Urinary bladder (tissue), 4 donors: ENCODE results near the gene SPTSSB. TPM values are rescaled to one million over a fixed set of nuclear protein-coding genes. Genes with fewer than 3 reads are reported as not detected.

ENCODE experiments used
- DNase-seq: peaks from one replicate; pipeline ENCODE4 v3.0.0-alpha.2; 2015; ENCODE audit errors: extremely low spot score
- H3K27ac ChIP-seq: one replicate; pipeline ENCODE4 v1.5.1; 2013; ENCODE audit warnings: low read depth, mild to moderate bottlenecking, moderate library complexity
- H3K36me3 ChIP-seq: one replicate; pipeline ENCODE4 v1.6.1; 2013; ENCODE audit warnings: mild to moderate bottlenecking, moderate library complexity; ENCODE audit not compliant: insufficient read depth
- H3K4me1 ChIP-seq: one replicate; pipeline ENCODE4 v1.6.1; 2013; ENCODE audit warnings: mild to moderate bottlenecking, moderate library complexity; ENCODE audit not compliant: insufficient read depth
- H3K4me3 ChIP-seq: one replicate; pipeline ENCODE4 v1.5.1; 2013; ENCODE audit warnings: low read depth, low read length
- WGBS: extraction: QIAGEN DNeasy Blood & Tissue Kit; methylation state at CpG from one replicate; pipeline ENCODE4 v1.1.7; 2013; 5-methylcytosine and 5-hydroxymethylcytosine counted together
- polyA plus RNA-seq: library from polyadenylated mRNA; stranded (reverse); fragments of 200-250 nt; gene quantifications from one replicate; pipeline ENCODE4 v1.2.3, GENCODE V29; 2013
- total RNA-seq: library from RNA; depleted of rRNA; stranded (reverse); fragments of >200 nt; gene quantifications from one replicate; pipeline ENCODE4 v1.2.3, GENCODE V29; 2014
- donor health status: healthy with polysubstance abuse.
- donor health status: healthy.

SPTSSB gene
- 74.9 TPM for total RNA-seq
- polyA plus RNA-seq, result 11.1 TPM

DNA sequence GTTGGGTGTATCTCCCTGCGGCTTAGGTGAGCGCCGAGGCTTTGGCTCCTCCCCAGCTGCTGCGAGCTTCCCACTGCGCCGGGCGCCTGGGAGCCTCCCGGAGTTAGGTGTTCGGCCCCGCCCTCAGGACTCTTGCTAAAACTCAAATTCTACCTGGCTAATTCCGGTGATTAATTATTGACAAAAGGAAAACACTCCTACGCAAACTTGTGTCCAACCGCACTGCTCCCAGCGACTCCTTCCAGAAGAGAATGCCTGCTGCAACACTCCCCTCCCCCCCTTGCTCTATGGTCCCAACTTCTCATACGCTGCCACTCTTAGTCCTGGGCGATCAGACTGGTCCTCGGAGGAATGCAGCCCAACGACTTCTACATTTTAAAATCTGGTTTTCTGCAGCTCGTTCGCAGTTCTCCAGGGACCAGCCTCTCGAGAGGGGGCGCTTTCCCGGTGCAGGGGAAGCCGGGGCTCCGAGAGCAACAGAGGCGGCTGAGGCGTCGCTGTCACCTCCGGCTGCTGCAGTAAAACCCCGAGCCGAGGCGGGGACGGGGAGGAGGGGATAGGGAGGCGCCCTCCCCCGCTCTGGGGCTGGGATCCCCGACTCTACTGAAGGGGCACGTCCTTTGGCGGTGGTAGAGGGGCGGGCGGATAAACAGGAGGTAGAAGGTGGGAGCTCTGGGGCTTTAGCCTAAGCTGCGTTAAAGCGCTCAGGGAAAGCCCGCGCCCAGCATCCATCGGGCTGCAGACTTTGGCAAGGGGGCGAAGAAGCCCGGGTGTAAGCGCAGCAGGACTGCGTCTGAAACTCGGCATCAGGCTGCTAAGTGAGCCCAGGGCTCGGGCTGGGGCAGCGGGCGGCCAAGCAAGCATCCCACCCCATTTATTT lies at the start of gene SPTSSB:
Gene SPTSSB (minus strand): TSS at position 77 of the 880 bp plus-strand sequence. CDS start 25,194 bp downstream, outside the sequence.
- 1% methylated on average over 53 of the region's 53 CpGs for WGBS
- peak; percentile 29 for DNase-seq
- H3K27ac ChIP-seq, result peak within 1 kb of the TSS; percentile 14

DNA sequence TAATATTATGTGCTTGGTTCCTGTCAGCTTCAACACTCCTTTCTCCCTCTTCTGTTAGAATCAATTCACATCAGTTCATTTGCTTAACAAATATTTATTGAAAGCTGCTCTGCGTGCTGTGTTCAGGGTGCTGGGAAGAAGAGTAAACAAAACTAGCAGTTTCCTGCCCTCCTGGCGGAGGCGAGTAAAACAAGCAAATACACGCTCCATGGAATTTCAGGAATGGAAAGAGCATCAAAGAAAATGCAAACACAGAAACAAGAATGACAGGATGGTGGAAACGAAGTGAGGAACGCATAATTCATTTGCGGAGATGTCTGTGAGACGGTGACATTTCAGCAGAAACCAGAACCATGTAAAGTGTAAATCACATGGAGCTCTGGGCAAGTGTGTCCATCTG lies 49.4 kb upstream of the SPTSSB start:
- WGBS, result 44% methylated on average over 8 of the region's 8 CpGs
- no peak overlapping the region for H3K4me3 ChIP-seq
- no peaks in the 10 kb centered on the region for H3K36me3 ChIP-seq
- no peak overlapping the region for H3K27ac ChIP-seq
- DNase-seq, result peak; percentile 67
- H3K4me1 ChIP-seq, result no peaks in the 10 kb centered on the region

More for the DNA sequence above, at the start of gene SPTSSB:
- Histone ChIP-seq H3K4me3 (peak within 1 kb of the TSS; percentile 40), H3K4me1 (no peaks in the 10 kb centered on the region), H3K36me3 (no peaks in the 10 kb centered on the region)

- Histone ChIP-seq H3K4me1 (no peaks in the 10 kb centered on the region), H3K36me3 (no peaks in the 10 kb centered on the region), H3K4me3 (no peak overlapping the region), H3K27ac (no peak overlapping the region)
- no peak for DNase-seq
- 79% methylated on average over 3 of the region's 3 CpGs for WGBS
These were observed 48.4 kb upstream of the SPTSSB start for GRCh38 chr3:161419555-161420333.

DNA sequence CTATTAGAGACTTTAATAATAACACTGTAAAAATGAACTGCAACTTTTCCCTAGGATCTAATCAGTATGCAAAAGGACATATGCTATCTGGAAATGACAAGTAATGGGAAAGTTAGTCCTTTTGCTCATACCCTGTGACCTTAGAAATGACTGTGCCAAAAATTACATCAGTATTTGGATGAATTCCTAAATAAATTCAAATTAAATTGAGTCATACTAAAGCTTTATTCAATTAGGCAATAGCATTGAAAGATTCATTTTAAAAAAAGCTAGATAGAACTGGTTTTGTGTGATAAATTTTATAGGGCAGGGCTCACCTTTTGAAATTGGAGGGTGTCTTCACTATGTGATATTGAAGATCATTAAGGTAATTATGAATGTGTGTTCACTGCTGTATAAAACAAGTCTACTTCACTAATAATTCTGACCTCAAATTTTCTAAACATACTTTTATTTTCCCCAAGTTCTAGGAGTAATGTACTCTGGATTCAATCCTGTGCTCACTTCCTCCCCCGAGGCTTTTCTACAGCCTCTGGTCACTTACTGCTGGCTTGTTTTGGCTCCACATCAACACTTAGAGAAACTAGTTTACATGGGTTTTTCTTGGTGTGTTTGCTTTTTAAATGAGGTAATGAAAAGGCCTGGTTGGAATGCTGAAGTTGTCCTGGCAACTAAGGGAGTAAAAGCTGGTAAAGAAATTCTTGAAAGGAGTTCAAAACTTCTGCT lies 44.4 kb upstream of the SPTSSB start:
- DNase-seq, result peak; percentile 60
- Histone ChIP-seq H3K4me3 (no peak overlapping the region), H3K27ac (peak overlapping the region; percentile 75), H3K4me1 (no peaks in the 10 kb centered on the region), H3K36me3 (no peaks in the 10 kb centered on the region)
- WGBS, result 13% methylated on average over 1 of the region's 1 CpG

GRCh38 chr3:161414907-161415306 lies 43.6 kb upstream of the SPTSSB start:
- 60% methylated on average over 1 of the region's 1 CpG for WGBS
- Histone ChIP-seq H3K36me3 (no peaks in the 10 kb centered on the region), H3K4me3 (no peak overlapping the region), H3K4me1 (no peaks in the 10 kb centered on the region), H3K27ac (no peak overlapping the region)
- DNase-seq, result no peak

GRCh38 chr3:161413855-161414210 lies 42.5 kb upstream of the SPTSSB start:
- Histone ChIP-seq H3K27ac (no peak overlapping the region), H3K4me1 (no peaks in the 10 kb centered on the region), H3K36me3 (no peaks in the 10 kb centered on the region), H3K4me3 (no peak overlapping the region)
- 83% methylated on average over 1 of the region's 1 CpG for WGBS
- DNase-seq, result no peak

GRCh38 chr3:161413127-161413854 lies 42.0 kb upstream of the SPTSSB start:
- no peak for DNase-seq
- no peaks in the 10 kb centered on the region for H3K4me1 ChIP-seq
- no peaks in the 10 kb centered on the region for H3K36me3 ChIP-seq
- no peak overlapping the region for H3K4me3 ChIP-seq
- 51% methylated on average over 2 of the region's 2 CpGs for WGBS
- no peak overlapping the region for H3K27ac ChIP-seq

DNA sequence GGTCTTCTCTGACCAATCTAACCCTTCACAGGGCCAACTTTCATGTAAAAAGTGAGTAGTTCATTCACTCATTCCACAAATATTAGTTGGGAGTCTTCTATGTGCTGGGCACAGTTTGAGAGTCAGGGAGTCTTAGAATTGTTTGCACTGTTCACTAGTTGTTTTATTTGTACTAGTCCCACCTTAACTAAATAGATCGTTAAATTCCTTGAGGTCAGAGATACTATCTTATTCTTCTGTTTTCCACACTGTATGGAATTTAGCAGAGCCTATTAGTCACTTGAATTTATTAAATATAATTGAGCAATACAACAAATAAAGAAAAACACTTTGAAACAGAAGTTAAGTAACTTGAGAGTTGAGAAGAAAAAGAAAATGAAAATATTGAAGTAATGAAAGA lies 40.8 kb upstream of the SPTSSB start:
- Histone ChIP-seq H3K4me1 (no peaks in the 10 kb centered on the region), H3K27ac (peak overlapping the region; percentile 38), H3K36me3 (no peaks in the 10 kb centered on the region), H3K4me3 (no peak overlapping the region)
- DNase-seq, result no peak
- 86% methylated on average over 1 of the region's 1 CpG for WGBS

- WGBS, result 87% methylated on average over 3 of the region's 3 CpGs
- Histone ChIP-seq H3K4me1 (no peaks in the 10 kb centered on the region), H3K27ac (no peak overlapping the region), H3K4me3 (no peak overlapping the region), H3K36me3 (no peaks in the 10 kb centered on the region)
- no peak for DNase-seq
These were observed 38.5 kb upstream of the SPTSSB start for GRCh38 chr3:161409858-161410257.

DNA sequence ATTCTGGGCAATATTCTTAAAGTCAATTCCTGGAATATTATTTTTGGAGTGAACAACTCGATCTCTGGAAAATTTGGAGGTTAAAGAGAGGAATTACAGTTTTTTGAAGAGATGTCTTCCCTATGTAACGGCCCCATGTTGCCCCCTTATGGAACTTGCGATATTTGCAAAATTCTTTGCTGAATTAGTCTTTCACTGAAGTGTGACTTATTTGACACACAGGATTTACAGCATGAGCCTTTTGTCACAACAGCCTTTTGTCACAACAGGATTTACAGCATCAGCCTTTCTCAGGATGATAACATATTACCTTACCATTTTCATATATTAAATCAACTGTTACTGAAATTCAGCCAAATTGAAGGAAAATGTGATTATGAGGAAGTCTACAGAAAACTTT lies 37.8 kb upstream of the SPTSSB start:
- Histone ChIP-seq H3K4me1 (no peaks in the 10 kb centered on the region), H3K4me3 (no peak overlapping the region), H3K27ac (no peak overlapping the region), H3K36me3 (no peaks in the 10 kb centered on the region)
- WGBS, result 28% methylated on average over 3 of the region's 3 CpGs
- no peak for DNase-seq

DNA sequence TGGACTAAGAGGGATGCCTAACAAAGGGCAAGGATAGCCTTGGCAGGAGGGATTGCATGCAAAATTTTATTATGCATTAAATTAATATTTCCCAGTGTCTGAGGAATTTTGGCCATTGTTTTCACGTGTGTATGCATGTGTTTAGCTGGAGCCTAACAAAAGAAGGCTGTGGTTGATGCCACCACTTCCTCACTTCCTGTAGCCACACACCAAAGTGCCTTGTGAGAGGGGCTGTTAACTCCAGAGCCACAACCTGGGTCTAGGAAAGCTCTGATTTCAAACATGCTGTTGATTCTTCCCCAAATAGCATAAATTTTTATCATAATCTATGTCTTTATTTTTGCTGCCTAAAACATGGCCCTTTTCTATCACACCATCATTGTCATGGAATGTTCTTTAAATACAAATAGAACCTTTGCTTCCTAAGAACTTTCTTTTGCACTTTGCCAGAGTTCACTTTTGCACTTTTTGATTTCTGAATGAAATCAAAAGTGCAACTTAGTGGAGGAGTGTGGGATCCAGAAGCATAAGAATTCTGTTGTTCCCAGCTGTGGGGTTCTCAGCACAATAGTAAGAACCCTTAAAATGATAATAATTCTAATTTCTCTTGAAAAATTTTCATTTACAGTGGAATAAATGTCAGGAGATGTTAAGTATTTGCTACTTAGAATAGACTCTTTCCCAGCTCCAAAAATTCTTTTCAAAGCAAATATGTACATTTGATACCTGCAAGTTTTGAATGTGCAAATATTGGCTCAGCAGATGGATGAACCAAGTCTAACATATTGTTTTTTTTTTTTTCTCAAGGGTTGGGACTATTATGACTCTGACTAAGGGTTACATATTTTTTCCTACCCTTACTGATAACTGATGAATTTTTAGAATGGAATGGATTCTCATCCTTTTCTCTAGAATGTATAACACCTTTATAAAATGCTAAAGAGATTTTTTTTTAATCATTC lies 35.6 kb upstream of the SPTSSB start:
- Histone ChIP-seq H3K27ac (no peak overlapping the region), H3K4me1 (no peaks in the 10 kb centered on the region), H3K36me3 (no peaks in the 10 kb centered on the region), H3K4me3 (no peak overlapping the region)
- DNase-seq, result no peak
- 46% methylated on average over 1 of the region's 1 CpG for whole genome bisulfite sequencing

- Histone ChIP-seq H3K4me1 (no peaks in the 10 kb centered on the region), H3K27ac (no peak overlapping the region), H3K4me3 (no peak overlapping the region), H3K36me3 (no peaks in the 10 kb centered on the region)
- 78% methylated on average over 4 of the region's 4 CpGs for WGBS
- no peak for DNase-seq
These were observed 34.5 kb upstream of the SPTSSB start for GRCh38 chr3:161405836-161406235.
